Esophagus squamous epithelium (tissue), 5 donors: ENCODE results near the gene GABRR2. TPM values are rescaled to one million over a fixed set of nuclear protein-coding genes. Genes with fewer than 3 reads are reported as not detected.
"Not testable (repeated sequence)": the region's sequence is repeated elsewhere in the genome, so short reads cannot be mapped to it uniquely, and the experiment has no call there.

Experiments used
- DNase-seq: peaks from one replicate; lab custom pipeline; 2025; lab: John Stamatoyannopoulos, UW
- H3K27ac ChIP-seq, 4 donors: fragments of 200-600 bp; sonication (generic); one replicate each; pipeline ENCODE4 v1.5.1; 2016 to 2019; ENCODE audit warnings: mild to moderate bottlenecking in 1 of 4
- H3K27me3 ChIP-seq, 4 donors: fragments of 200-600 bp; sonication (generic); 1 replicate in 3 of 4; 2 replicates in 1 of 4; pipeline versions ENCODE4 v1.5.1 to v1.6.0; 2017 to 2021; ENCODE audit warnings: antibody characterized with exemption in 1 of 4
- H3K36me3 ChIP-seq, 3 donors: fragments of 200-600 bp; sonication (generic); one replicate each; pipeline ENCODE4 v1.5.1; 2016 to 2019
- H3K4me1 ChIP-seq, 3 donors: fragments of 200-600 bp; sonication (generic); one replicate each; pipeline ENCODE4 v1.5.1; 2017 to 2019
- H3K4me3 ChIP-seq, 4 donors: fragments of 200-600 bp; sonication (generic); 1 replicate in 3 of 4; 2 replicates in 1 of 4; pipeline ENCODE4 v1.5.1; 2016 to 2019; ENCODE audit warnings: mild to moderate bottlenecking in 2 of 4, moderate library complexity in 1 of 4
- H3K9me3 ChIP-seq, 3 donors: fragments of 200-600 bp; sonication (generic); one replicate each; pipeline ENCODE4 v1.5.1; 2016 to 2019
- CTCF ChIP-seq, 6 experiments: fragments of 450-650 bp in 4 of 6; fragments of 200-600 bp in 2 of 6; sonication (generic) in 2 of 6; IDR thresholded peaks; one replicate each; pipeline ENCODE4 v1.5.1; 2016 to 2019; ENCODE audit warnings: antibody characterized with exemption in 6 of 6, mild to moderate bottlenecking in 4 of 6, moderate library complexity in 4 of 6
- POLR2A ChIP-seq, 4 donors: fragments of 450-650 bp; IDR thresholded peaks; one replicate each; pipeline ENCODE4 v1.6.1; 2017; ENCODE audit warnings: antibody characterized with exemption in 4 of 4, mild to moderate bottlenecking in 4 of 4, moderate library complexity in 3 of 4
- WGBS, 2 donors: methylation state at CpG; one replicate each; pipeline ENCODE4 v1.1.5; 2018; 5-methylcytosine and 5-hydroxymethylcytosine counted together
- intact Hi-C: fragments of 100-400 bp; cut with DNase I; formaldehyde crosslinking; loops from one replicate; pipeline ENCODE4 v1.15.0; 2022
- total RNA-seq, 4 donors: library from RNA; depleted of rRNA; stranded (reverse); fragments of >200 nt; gene quantifications; one replicate each; pipeline ENCODE4 v1.1.0, GENCODE V29; 2016
- donor health status: DM: yes; HTN: yes; CAD: no.

Gene GABRR2
- total RNA-seq, 4 donors from 2014 or later: 0.19 TPM; not detected in 3

GRCh38 chr6:89295981-89296380 lies 19.1 kb downstream of the GABRR2 start:
- Histone ChIP-seq H3K4me3 (no peak overlapping the region), H3K9me3 (no peaks in the 10 kb centered on the region), H3K36me3 (no peaks in the 10 kb centered on the region), H3K4me1 (peaks cover 7 to 24% (median 16%) of the 10 kb centered on the region in 3 donors), H3K27me3 (no peaks in the 10 kb centered on the region), H3K27ac (no peak overlapping the region)
- TF ChIP-seq POLR2A (IDR thresholded peaks at IDR 0.05) (no peak), CTCF (IDR thresholded peaks at IDR 0.05) (no peak)
- WGBS, 2 donors: 95 to 100% methylated on average over 1 to 2 of the region's 2 CpGs
- intact Hi-C loops: no loop called here
- DNase-seq: no peak

DNA sequence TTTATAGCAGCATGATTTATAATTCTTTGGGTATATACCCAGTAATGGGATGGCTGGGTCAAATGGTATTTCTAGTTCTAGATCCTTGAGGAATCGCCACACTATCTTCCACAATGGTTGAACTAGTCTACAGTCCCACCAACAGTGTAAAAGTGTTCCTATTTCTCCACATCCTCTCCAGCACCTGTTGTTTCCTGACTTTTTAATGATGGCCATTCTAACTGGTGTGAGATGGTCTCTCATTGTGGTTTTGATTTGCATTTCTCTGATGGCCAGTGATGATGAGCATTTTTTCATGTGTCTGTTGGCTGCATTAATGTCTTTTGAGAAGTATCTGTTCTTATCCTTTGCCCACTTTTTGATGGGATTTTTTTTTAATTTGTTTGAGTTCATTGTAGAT lies 20.0 kb downstream of the GABRR2 start:
- H3K9me3 ChIP-seq, H3K27me3 ChIP-seq, H3K4me3 ChIP-seq, DNase-seq, H3K36me3 ChIP-seq, H3K27ac ChIP-seq, intact Hi-C loops: not testable (repeated sequence)
- 80 to 92% methylated on average over 1 of the region's 1 CpG for WGBS, 2 donors
- H3K4me1 ChIP-seq: peaks cover 7 to 24% (median 16%) of the 10 kb centered on the region in 3 donors

DNA sequence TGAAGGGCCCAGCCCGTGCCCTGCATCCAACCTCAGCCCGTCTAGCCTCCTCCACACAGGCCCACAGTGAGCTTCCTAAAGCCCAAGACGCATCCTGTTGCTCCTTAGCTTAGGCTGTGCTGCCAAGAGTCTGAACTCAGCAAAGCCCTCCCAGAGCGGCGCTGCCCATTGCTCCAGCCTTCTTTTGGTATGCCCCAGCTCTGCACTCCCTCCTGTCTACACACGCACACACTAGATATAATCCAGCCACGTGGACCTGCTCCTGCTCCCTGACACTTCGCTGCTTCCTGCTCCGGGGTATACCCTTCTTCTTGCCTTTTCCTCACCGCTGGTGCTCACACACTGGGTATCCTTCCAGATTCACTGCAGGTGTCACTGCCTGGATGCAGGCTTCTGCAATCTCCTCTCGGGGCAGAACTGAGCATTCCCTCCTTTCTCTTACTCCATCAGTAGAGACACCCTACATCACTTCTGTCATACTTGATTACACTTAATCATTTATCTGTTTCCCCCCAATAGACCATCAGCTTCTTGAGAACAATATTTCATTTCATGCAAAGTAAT lies 23.8 kb downstream of the GABRR2 start:
- WGBS, 2 donors: 81 to 88% methylated on average over 11 of the region's 11 CpGs
- intact Hi-C loops: no loop called here
- H3K4me3 ChIP-seq: no peak overlapping the region
- H3K36me3 ChIP-seq: no peaks in the 10 kb centered on the region
- H3K27me3 ChIP-seq: no peaks in the 10 kb centered on the region
- DNase-seq: no peak
- no peaks in the 10 kb centered on the region for H3K4me1 ChIP-seq
- TF ChIP-seq POLR2A (IDR thresholded peaks at IDR 0.05) (no peak), CTCF (IDR thresholded peaks at IDR 0.05) (no peak)
- H3K27ac ChIP-seq: no peak overlapping the region
- no peaks in the 10 kb centered on the region for H3K9me3 ChIP-seq

DNA sequence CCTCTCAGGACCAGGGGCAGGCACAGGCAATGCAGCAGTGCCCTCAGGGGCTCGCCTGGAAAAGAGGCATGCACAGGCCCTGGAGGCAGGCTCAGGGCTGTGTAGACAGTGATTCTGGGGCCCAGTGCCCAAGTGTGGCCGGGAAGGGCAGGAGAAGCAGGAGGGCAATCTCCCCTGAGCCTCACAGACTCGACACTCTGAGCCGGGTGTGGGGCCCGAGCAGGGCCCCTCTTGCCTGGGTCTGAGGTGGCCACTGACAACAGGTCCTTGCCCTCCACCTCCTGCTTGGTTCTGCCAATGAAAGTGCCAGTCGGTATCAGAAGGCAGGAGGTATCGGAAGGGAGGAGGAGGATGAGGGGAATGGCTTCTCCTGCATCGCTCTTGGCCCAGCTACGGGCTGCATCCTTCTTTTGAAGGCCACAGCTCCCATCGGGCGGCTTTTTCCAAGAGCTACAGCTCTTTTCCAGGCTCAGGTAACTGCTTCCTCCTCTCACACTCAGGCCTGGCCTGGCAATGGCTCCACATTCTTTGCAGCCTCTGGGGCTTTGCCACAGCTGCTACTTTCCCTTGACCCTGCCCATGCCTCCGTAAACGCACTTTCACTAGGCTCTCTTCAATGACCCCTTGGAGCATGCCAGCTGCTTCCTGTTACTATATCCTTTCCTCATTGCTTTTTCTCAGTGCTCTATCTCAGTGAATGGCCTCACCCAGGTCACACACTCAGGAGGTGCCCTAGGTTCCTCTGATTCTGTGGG lies 24.5 kb downstream of the GABRR2 start:
- 68 to 84% methylated on average over 5 to 10 of the region's 13 CpGs for WGBS, 2 donors
- no peaks in the 10 kb centered on the region for H3K36me3 ChIP-seq
- no peaks in the 10 kb centered on the region for H3K9me3 ChIP-seq
- no peak overlapping the region for H3K27ac ChIP-seq
- H3K27me3 ChIP-seq: no peaks in the 10 kb centered on the region
- no peak for DNase-seq
- intact Hi-C loops: no loop called here
- H3K4me3 ChIP-seq: no peak overlapping the region
- no peaks in the 10 kb centered on the region for H3K4me1 ChIP-seq
- TF ChIP-seq CTCF (IDR thresholded peaks at IDR 0.05) (no peak), POLR2A (IDR thresholded peaks at IDR 0.05) (no peak)

DNA sequence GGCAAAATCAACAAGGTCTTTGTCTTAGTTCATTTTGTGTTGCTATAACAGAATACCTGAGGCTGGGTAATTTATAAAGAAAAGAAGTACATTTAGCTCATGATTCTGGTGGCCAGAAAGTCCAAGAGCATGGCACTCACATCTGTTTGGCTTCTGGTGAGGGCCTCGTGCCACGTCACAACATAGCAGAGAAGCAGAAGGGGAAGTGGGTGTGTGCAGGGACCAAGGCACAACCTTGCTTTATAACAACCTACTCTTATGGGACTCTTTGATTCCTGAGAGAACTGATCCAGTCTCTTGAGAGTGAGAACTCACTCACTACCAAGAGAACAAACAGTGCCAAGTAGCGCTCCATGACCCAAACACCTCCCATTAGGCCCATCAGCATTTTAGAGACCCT lies 25.4 kb downstream of the GABRR2 start:
- 81 to 94% methylated on average over 3 of the region's 3 CpGs for WGBS, 2 donors
- Histone ChIP-seq H3K36me3 (no peaks in the 10 kb centered on the region), H3K27me3 (no peaks in the 10 kb centered on the region), H3K4me1 (no peaks in the 10 kb centered on the region), H3K9me3 (no peaks in the 10 kb centered on the region), H3K27ac (no peak overlapping the region), H3K4me3 (no peak overlapping the region)
- DNase-seq: no peak
- TF ChIP-seq CTCF (IDR thresholded peaks at IDR 0.05): no peak
- no peak for TF ChIP-seq POLR2A (IDR thresholded peaks at IDR 0.05)
- intact Hi-C loops: no loop called here
